HG03520 (cell line): ENCODE results near the gene DNAH1.

Source experiments
- ATAC-seq: cut with Tn5 transposase; IDR thresholded peaks from one replicate; pipeline ENCODE4 v1.9.1; 2021; ENCODE audit warnings: mild to moderate bottlenecking, moderate library complexity; ENCODE audit not compliant: unreplicated experiment

The DNAH1 gene

DNA sequence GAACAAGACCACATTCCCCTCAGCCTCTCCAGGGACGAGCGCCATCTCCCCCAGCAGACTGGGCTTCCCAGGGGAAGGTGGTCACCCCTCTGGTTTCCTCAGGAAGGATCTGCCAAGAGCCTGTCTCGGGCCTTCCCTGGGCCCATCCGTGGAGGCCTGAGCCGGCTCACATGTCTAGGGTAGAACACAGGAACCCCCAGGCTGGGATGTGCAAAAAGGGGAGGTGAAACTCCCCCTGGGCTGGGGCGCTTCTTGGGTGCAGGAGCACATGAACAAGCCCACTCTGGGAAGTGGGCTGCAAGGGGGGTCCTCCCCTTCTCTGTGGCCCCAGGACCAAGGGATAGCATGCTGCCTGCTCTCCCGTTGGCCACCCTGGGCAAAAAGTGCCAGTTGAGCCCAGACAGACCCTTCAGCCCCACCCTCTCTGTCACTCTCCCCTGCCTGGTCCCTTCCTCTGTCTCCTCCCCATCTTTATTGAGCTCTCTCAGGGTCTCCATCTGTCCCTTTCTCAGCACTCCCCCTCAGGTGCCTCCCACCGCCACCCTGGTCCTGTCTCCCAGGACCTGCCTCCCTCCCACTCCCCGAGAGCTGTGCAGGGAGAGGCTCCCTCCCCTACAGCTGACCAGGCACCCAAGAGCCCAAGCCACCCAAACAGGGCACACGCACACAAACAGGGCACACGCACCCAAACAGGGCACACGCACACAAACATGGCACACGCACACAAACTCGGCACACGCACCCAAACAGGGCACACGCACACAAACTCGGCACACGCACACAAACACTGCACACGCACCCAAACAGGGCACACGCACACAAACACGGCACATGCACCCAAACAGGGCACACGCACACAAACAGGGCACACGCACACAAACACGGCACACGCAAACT is 127.9 kb downstream of the DNAH1 start:
- no peak for ATAC-seq

- ATAC-seq = peak; percentile 81
Measured at GRCh38 chr3:52444860-52445793, 129.0 kb downstream of the DNAH1 start, which contains the start of gene SEMA3G. Gene SEMA3G (minus strand): TSS chr3:52445103. CDS start chr3:52445027, 76 bp downstream.

DNA sequence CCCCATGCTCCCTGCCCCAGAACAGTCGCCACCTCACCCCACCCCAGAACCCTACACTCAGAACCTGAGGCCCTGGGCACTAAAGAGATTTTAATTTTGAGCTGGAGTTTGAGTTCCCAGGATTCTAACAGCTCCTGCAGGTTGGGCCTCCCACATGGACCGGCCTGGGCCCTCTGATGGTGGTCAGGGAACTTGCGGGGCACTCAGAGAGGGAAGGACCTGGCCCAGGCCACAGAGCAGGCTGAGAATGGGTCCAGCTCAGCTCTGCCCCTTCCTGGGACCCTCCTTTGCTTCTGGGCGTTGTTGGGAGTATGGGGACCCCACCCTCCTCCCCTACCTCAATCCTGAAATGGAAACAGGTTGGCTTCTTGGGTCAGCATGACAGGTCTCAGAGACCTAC is 129.9 kb downstream of the DNAH1 start:
- ATAC-seq = no peak

DNA sequence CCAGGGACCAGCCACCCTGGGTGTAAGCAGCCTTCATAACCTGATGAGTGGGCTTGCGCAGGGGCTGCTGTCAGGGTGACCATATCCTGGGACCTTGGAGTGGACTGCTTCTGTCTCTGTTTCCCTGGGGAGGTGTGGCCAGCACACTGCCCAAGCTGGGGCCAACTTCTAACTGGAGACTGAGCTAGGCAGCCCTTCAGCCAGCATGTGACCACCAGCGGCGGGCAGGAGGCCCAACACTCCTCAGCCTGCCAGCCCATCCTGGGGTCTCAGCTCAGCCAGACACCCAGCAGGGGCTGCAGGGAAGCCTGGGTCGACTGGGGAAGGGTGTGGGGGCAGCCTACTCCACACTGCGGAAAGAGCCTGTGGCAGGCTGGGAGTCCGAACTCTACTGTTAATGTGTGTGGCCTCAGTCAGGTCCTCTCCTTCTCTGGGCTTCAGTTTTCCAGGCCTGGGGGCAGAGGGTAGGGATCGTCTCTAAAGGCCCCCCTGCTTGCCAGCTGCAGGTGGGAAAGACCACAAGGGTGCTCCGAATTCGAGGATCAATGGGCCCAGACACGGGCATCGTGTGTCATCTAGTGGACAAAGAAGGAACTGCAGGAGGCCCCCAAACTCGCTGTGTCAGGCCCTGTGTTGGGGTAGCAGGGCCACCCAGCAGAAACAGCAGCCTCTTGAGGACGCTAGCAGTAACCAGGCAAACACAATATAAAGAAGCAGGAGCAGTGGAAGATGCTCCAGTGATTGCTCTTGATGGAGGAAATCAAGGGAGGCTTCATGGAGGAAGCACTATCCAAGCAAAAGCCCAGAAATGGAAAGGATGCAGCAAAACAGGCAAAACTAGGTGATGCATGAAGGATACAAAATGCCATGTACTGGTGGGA is 130.8 kb downstream of the DNAH1 start:
- no peak for ATAC-seq

GRCh38 chr3:52447512-52448355 is 131.6 kb downstream of the DNAH1 start:
- no peak for ATAC-seq
